Ecto neural progenitor cell (in vitro differentiated cells): Measurements from ENCODE around the gene SPATA6.

ENCODE experiments used
- DNase-seq: peaks from one replicate; pipeline ENCODE4 v3.0.0-alpha.2; 2018; ENCODE audit warnings: low spot score

SPATA6 gene

GRCh38 chr1:48251821-48252220 lies 220.2 kb downstream of the SPATA6 start:
- DNase-seq = no peak

DNA sequence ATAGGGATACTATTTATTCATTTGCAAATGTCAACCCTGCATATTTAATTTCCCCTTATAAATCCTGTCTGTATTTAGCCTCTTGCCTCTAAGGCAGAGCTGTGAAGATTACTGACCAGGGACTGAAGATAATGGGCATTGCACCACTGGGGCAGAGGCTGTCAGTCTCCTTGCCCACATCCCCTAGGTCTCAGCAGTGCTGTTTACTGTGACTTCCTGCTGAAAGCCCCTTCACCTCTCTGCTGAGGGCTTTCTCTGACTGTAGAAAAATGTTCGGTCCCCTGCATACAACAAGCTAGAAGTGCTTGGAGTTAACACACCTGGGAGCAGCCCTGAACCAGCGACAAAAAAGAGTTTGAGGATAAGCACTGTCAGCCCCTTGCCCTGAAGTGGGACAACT lies 220.7 kb downstream of the SPATA6 start:
- DNase-seq = no peak

DNA sequence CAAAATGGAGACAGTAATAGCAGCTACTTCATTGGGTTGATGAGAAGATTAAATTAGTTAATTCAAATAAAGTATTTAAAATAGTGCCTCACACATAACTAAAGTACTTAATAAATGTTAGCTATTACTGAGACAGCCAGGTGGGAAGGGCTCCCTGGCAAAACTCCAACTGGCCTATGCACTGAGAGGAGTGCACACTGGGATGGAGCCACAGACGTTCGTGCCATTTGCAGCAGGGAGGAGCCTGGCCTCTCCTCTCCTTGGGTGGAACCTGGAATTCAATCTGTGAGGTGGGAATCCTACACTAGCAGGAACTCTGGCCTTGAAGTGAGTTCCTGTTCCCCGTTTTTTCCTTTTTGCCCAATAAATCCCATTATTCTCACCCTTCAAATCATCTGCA lies 221.4 kb downstream of the SPATA6 start:
- no peak for DNase-seq

DNA sequence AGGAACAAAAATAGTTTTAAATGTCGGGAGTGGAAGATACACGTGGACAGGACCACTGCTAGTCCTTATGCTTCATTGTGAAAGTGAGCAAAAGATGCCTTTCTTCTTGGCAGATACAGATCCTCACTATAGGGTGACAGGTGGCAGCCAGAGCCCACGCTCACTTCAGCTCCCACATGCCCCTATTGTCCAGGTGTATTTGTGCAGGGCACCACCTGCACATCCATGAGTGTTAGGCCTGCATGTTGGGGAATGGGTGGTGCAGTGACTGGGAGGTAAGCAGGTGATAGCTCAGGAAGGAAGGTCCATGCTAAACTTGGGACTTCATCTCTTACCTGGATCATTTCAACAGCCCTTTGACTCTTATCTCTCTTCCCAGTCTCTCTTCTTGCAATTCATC lies 222.1 kb downstream of the SPATA6 start:
- no peak for DNase-seq

GRCh38 chr1:48248356-48248755 lies 223.6 kb downstream of the SPATA6 start:
- no peak for DNase-seq

DNA sequence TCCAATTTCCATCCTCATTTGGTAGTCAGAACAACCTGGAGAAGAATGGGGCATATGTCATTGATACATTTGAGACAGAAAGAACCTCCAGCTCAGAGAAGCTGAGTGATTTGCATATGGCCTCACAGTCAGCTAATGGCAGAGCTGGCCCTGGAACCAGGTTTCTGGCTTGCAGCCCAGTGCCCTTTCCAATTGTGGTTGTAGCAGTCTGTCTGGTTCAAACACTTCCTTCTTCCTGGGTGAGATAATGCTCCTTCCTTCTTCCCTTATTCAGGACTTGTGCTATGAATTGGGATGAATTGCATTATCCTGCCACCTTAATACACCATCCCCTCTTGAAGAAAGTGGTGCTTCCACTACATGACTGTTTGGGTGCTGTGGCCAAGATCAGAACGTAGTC lies 225.3 kb downstream of the SPATA6 start:
- no peak for DNase-seq
